Stimulated activated CD4-positive, alpha-beta T cell treated with anti-CD3 and anti-CD28 coated beads, Interleukin-2, amount 100 ng/mL, for 4 hours (primary cell): Measurements from ENCODE around the gene CNGB1.
"Not testable (repeated sequence)": the region's sequence is repeated elsewhere in the genome, so short reads cannot be mapped to it uniquely, and the experiment has no call there.

Experiments used
- DNase-seq: peaks from one replicate; pipeline ENCODE4 v3.0.0-alpha.2; 2020; ENCODE audit warnings: low read depth

The CNGB1 gene

DNA sequence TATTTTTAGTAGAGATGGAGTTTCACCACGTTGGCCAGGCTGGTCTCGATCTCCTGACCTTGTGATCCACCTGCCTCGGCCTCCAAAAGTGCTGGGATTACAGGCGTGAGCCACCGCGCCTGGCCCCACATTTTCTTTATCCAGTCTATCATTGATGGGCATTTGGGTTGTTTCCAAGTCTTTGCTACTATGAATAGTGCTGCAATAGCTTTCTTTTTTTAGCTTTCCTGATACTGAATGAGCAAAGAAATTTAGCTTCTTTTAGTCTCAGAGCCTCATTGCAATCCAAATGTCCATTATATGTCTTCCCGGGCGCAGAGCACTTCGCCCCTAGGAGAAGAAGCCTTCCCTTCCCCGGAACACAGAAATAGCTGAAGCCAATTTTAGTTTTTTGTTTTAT lies 112.9 kb downstream of the CNGB1 start:
- DNase-seq, result not testable (repeated sequence)

DNA sequence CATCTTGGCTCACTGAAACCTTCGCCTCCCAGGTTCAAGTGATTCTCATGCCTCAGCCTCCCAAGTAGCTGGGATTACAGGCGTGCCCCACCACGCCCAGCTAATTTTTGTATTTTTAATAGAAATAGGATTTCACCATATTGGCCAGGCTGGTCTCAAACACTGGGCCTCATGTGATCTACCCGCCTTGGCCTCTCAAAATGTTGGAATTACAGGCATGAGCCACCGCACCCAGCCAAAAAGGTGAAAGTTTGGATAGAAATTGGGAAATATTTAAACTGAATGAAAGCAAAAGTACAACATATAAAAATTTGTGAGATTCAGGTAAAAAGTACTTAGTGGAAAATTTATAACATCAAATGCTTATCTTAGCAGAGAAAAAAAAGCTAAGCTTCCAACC lies 115.7 kb downstream of the CNGB1 start:
- DNase-seq, result no peak

- DNase-seq, result no peak
Measured at GRCh38 chr16:57852189-57852588, 118.7 kb downstream of the CNGB1 start.

DNA sequence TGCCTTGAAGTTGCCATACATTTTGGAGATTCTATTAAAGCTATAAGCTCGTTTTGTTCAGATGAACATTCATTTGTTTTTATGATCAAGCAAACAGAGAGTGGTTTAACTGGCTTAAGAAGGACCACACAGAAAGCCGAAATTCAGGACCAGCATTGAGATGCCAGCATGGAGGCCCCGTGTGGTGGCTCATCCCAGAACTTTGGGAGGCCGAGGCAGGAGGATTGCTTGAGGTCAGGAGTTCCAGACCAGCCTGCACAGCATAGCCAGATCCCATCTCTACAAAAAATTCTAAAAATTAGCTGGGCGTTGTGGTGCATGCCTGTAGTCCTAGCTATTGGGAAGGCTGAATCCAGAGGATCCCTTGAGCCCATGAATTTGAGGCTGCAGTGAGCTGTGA lies 122.7 kb downstream of the CNGB1 start:
- no peak for DNase-seq

- DNase-seq, result not testable (repeated sequence)
Measured at GRCh38 chr16:57846931-57847330, 124.0 kb downstream of the CNGB1 start.

DNA sequence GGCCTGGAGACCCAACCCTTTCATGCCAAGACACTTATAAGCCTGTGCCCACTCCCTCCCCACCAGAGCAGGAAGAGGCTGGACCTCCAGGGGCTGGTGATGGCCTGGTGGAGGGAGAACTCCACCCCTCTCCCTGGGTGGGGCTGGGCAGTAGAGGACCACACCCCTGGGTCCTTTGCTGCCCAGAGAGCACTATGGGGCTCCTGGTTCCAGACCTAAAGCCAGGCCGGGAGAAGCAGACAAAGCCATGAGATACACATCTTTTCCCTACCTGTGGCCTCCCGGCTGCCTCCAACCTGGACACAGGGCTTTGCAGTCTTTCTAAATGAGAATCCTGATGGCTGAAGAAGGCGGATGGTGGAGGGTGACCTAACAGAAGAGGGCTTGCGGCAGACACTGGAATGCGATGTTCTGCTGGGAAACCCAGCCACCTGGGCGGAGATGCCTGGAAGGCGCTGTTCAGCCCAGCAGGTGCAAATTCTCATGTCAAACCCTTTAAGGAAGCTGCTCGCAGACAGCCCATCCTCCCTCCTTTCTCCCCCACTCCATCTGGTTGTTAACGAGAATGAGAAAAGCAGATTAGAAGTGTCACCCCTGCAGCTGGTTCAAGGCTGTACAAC lies 124.7 kb downstream of the CNGB1 start:
- no peak for DNase-seq

- DNase-seq, result no peak
Measured at GRCh38 chr16:57845115-57845514, 125.8 kb downstream of the CNGB1 start.

DNA sequence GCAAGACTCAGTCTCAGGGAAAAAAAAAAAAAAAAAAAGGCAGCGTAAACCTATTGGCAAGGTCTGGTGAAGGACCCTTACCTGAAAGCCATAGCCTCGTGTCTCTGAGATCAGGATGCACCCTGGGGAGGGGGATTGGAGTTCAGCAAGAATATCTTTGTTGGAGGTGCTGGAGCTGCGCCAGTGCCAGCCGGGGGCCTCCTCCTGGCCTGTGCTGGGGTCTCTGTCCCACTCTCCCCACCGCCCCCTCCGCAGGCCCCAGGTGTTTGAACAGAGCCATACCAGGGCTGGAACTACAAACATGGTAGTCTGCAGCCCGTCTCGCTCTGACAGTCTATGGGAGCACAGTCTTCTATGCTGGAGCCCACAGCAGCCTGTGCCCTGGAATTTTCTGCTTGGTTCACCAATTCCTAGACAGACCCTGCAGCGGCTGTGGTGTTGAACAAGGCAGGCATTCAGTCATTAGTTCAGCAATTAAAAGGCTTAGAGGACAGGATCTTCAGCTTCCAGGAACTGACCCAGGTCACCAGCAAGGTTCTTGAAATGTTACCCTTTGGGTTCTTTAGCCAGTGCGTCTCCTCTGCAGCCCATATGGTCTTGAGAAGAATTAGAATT lies 126.4 kb downstream of the CNGB1 start:
- DNase-seq, result no peak

- no peak for DNase-seq
Measured at GRCh38 chr16:57843400-57843799, 127.5 kb downstream of the CNGB1 start.

DNA sequence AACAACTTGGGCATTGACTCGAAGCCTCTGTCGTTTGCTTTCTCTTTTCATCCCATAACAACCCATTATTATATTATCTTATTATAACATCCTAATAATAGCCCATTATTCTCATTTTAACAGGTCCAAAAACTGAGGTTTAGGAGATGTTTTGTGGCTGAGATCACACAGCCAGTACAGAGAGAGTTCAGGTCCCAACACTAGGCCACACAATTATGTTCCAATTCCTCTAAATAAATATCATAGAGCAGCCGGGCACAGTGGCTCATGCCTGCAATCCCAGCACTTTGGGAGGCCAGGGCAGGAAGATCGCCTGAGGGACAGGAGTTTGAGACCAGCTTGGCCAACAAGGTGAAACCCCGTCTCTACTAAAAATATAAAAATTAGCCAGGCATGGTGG lies 128.3 kb downstream of the CNGB1 start:
- DNase-seq, result no peak

DNA sequence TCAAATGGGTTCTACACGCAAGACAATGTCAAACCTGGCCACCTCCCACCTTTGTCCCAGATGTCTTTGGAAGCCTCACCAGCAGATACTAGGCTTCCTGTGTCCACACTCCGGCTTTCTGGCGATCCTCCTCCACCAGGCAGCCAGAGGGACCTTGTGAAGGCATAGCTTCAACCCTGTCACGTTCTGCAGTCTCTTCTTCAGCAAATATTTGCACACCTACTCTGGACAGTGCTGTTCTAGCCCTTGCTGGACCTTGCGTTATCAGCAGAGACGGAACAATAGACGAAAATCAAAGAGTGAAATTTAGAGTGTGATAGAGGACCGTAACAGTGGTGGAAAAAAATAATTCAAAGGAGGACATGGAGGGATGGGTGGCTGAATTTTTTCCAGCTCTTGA lies 130.1 kb downstream of the CNGB1 start:
- no peak for DNase-seq

- DNase-seq, result no peak
Measured at GRCh38 chr16:57838161-57838560, 132.8 kb downstream of the CNGB1 start.

GRCh38 chr16:57837305-57838125 lies 133.4 kb downstream of the CNGB1 start:
- no peak for DNase-seq

DNA sequence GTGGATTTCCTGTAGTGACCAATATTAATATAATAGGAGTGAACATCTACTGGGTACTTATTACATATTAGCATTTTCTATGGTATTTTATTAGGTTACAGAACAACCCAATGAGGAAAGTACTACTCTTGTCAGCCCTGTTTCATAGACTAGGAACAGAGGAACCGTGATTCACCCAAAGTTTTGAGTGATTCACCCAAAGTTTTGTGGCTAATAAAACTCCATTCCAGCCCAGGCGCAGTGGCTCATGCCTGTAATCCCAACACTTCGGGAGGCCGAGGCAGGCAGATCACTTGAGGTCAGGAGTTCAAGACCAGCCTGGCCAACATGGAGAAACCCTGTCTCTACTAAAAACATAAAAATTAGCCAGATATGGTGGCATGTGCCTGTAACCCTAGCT lies 135.5 kb downstream of the CNGB1 start:
- DNase-seq, result not testable (repeated sequence)

GRCh38 chr16:57834936-57835335 lies 136.0 kb downstream of the CNGB1 start:
- DNase-seq, result no peak
